Activated CD8-positive, alpha-beta T cell treated with anti-CD3 and anti-CD28 coated beads, Interleukin-2, amount 10 ng/mL, durations not matched to agents 7 days and 5 days (primary cell): Measurements from ENCODE around the gene HTATSF1. TPM values are rescaled to one million over a fixed set of nuclear protein-coding genes. Genes with fewer than 3 reads are reported as not detected.
A peak's percentile ranks its signal among the peaks of the same experiment; 100 is the strongest.

Experiments
- ATAC-seq: fragments of 150-1000 bp; cut with Tn5 transposase; one replicate; pipeline ENCODE4 v1.10.0; 2021; ENCODE audit warnings: moderate library complexity
- CTCF ChIA-PET: fragments of 350-600 bp; sonication (Branson Sonifier 250); formaldehyde crosslinking; loops from one replicate; lab custom pipeline; 2021; ENCODE audit warnings: antibody characterized with exemption; lab: Charles Lee
- POLR2A ChIA-PET: fragments of 350-600 bp; sonication (Branson Sonifier 250); formaldehyde crosslinking; loops from one replicate; lab custom pipeline; 2021; ENCODE audit warnings: antibody characterized with exemption; lab: Charles Lee
- DNase-seq: peaks from one replicate; pipeline ENCODE4 v3.0.0-alpha.2; 2020
- H3K27ac Mint-ChIP-seq: one replicate; pipeline ENCODE4 v1.8.0; 2021; ENCODE audit warnings: mild to moderate bottlenecking, mixed read lengths
- H3K27me3 Mint-ChIP-seq: one replicate; pipeline ENCODE4 v1.8.0; 2021; ENCODE audit warnings: low read depth, mixed read lengths
- H3K36me3 Mint-ChIP-seq: one replicate; pipeline ENCODE4 v1.8.0; 2021; ENCODE audit warnings: low read depth, mixed read lengths
- H3K4me1 Mint-ChIP-seq: one replicate; pipeline ENCODE4 v1.8.0; 2021; ENCODE audit warnings: low read depth, mixed read lengths
- H3K4me3 Mint-ChIP-seq: one replicate; pipeline ENCODE4 v1.8.0; 2021; ENCODE audit warnings: mild to moderate bottlenecking, mixed read lengths
- H3K9me3 Mint-ChIP-seq: one replicate; pipeline ENCODE4 v1.8.0; 2022; ENCODE audit warnings: mixed read lengths; ENCODE audit not compliant: insufficient read depth
- total RNA-seq, 2 experiments: library from RNA; stranded (reverse); gene quantifications; one replicate each; pipeline ENCODE4 v1.2.3, GENCODE V29; 2021

Gene HTATSF1
- 10 to 100 TPM; 93.6 to 96.2 TPM for total RNA-seq

DNA sequence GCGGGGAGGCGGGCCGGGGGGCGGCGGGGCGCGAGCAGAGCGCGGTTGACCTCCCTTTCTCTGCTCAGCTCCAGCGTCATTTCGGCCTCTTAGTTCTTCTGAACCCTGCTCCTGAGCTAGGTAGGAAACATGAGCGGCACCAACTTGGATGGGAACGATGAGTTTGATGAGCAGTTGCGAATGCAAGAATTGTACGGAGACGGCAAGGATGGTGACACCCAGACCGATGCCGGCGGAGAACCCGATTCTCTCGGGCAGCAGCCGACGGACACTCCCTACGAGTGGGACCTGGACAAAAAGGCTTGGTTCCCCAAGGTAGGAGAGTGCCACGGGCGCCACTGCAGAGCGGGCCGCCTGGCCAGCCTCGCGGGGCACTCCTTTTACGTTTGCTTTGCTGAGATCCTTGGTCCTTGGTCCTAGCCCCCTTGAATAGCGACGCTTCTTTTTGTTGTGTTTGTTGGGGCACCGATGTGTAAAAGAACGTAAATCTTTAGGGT, at the start of gene HTATSF1:
HTATSF1 (plus strand) TSS at position 37 of the 497 bp plus-strand sequence; CDS start at position 130, 93 bp downstream.
- DNase-seq (no peak), ATAC-seq (peak; percentile 10)
- Mint-ChIP-seq H3K27me3 (peaks cover 6% of the 10 kb centered on the region), H3K27ac (peak within 1 kb of the TSS; percentile 95), H3K36me3 (peaks cover 27% of the 10 kb centered on the region), H3K9me3 (no peaks in the 10 kb centered on the region), H3K4me1 (peaks cover 28% of the 10 kb centered on the region), H3K4me3 (peak within 1 kb of the TSS; percentile 91)
- ChIA-PET POLR2A (interaction anchor here (0.7 to 2.2 kb wide), 4 partner anchors 9 to 383 kb away, joined by 3 to 8 read pairs (median 4); partner anchors contain the start of gene RBMX), CTCF (interaction anchor here (1.1 to 1.7 kb wide), 3 partner anchors 80 to 199 kb away, joined by 3 to 9 read pairs (median 7); no protein-coding TSS in a partner anchor)

GRCh38 chrX:136447968-136448367, 49.4 kb upstream of the HTATSF1 start:
- H3K4me1 Mint-ChIP-seq = no peaks in the 10 kb centered on the region
- H3K27me3 Mint-ChIP-seq = no peaks in the 10 kb centered on the region
- ATAC-seq (no peak), DNase-seq (no peak)
- H3K36me3 Mint-ChIP-seq = no peaks in the 10 kb centered on the region
- H3K4me3 Mint-ChIP-seq = no peak overlapping the region
- no peaks in the 10 kb centered on the region for H3K9me3 Mint-ChIP-seq
- no peak overlapping the region for H3K27ac Mint-ChIP-seq
- CTCF ChIA-PET = no interaction called here
- POLR2A ChIA-PET = no interaction called here

- H3K4me3 Mint-ChIP-seq = no peak overlapping the region
- ATAC-seq (no peak), DNase-seq (no peak)
- H3K36me3 Mint-ChIP-seq = no peaks in the 10 kb centered on the region
- CTCF ChIA-PET = interaction anchor here (0.6 kb wide), 1 partner anchor 346 kb away, joined by 3 read pairs; no protein-coding TSS in a partner anchor
- POLR2A ChIA-PET = no interaction called here
- H3K9me3 Mint-ChIP-seq = no peaks in the 10 kb centered on the region
- H3K27me3 Mint-ChIP-seq = no peaks in the 10 kb centered on the region
- no peak overlapping the region for H3K27ac Mint-ChIP-seq
- no peaks in the 10 kb centered on the region for H3K4me1 Mint-ChIP-seq
Measured at GRCh38 chrX:136450050-136450830, 47.2 kb upstream of the HTATSF1 start.

- ATAC-seq (no peak), DNase-seq (no peak)
- H3K27me3 Mint-ChIP-seq = no peaks in the 10 kb centered on the region
- ChIA-PET POLR2A (no interaction called here), CTCF (interaction anchor here (0.8 kb wide), 1 partner anchor 125 kb away, joined by 3 read pairs; no protein-coding TSS in a partner anchor)
- H3K9me3 Mint-ChIP-seq = no peaks in the 10 kb centered on the region
- H3K4me1 Mint-ChIP-seq = no peaks in the 10 kb centered on the region
- H3K36me3 Mint-ChIP-seq = no peaks in the 10 kb centered on the region
- no peak overlapping the region for H3K4me3 Mint-ChIP-seq
- no peak overlapping the region for H3K27ac Mint-ChIP-seq
Measured at GRCh38 chrX:136452614-136453013, 44.8 kb upstream of the HTATSF1 start.

- CTCF ChIA-PET = interaction anchor here (0.8 kb wide), 1 partner anchor 125 kb away, joined by 3 read pairs; no protein-coding TSS in a partner anchor
- no peak for ATAC-seq
- Mint-ChIP-seq H3K9me3 (no peaks in the 10 kb centered on the region), H3K4me3 (no peak overlapping the region), H3K27ac (no peak overlapping the region), H3K36me3 (no peaks in the 10 kb centered on the region), H3K4me1 (no peaks in the 10 kb centered on the region), H3K27me3 (peaks cover under 1% of the 10 kb centered on the region)
- POLR2A ChIA-PET = no interaction called here
- no peak for DNase-seq
Measured at GRCh38 chrX:136453114-136453513, 44.3 kb upstream of the HTATSF1 start.

GRCh38 chrX:136453771-136454170, 43.6 kb upstream of the HTATSF1 start:
- ChIA-PET CTCF (no interaction called here), POLR2A (no interaction called here)
- Mint-ChIP-seq H3K4me3 (no peak overlapping the region), H3K4me1 (no peaks in the 10 kb centered on the region), H3K27me3 (peaks cover 1% of the 10 kb centered on the region), H3K9me3 (no peaks in the 10 kb centered on the region), H3K27ac (no peak overlapping the region), H3K36me3 (no peaks in the 10 kb centered on the region)
- ATAC-seq (no peak), DNase-seq (no peak)

- Mint-ChIP-seq H3K9me3 (no peaks in the 10 kb centered on the region), H3K4me1 (no peaks in the 10 kb centered on the region), H3K27ac (no peak overlapping the region), H3K36me3 (no peaks in the 10 kb centered on the region), H3K27me3 (peaks cover 3% of the 10 kb centered on the region), H3K4me3 (no peak overlapping the region)
- ChIA-PET CTCF (interaction anchor here (0.7 kb wide), 1 partner anchor 101 kb away, joined by 4 read pairs; no protein-coding TSS in a partner anchor), POLR2A (no interaction called here)
- ATAC-seq (no peak), DNase-seq (no peak)
Measured at GRCh38 chrX:136456133-136456532, 41.3 kb upstream of the HTATSF1 start.

DNA sequence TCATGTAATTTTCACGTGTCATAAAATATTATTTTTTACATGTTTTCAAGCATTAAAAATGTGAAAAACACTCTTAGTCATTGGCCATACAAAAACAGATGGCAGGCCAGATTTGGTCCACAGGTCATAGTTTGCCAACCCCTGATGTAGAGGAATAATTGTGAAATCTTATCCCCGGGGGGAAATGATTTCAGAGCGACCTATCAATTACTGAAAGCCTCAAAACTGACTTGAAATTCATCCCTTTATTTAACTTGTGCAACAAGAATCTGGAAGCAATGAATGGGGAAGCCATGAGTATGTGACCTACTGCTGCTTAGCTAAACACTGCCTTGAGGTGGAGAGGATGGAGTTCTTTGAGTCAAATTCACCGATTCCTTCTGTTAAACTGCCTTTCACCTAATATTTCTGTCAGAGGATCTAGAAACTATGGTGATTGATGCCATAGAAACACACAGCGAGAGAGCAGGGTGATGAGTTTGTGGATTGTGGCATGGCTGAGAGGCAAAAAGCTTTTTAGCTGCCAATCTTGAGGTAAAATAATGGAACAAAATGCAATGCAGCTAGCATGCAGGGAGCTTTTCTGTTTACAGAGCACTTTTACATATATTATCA, 40.0 kb upstream of the HTATSF1 start:
- no peaks in the 10 kb centered on the region for H3K36me3 Mint-ChIP-seq
- no peak for DNase-seq
- ChIA-PET POLR2A (no interaction called here), CTCF (no interaction called here)
- H3K27me3 Mint-ChIP-seq = peaks cover 6% of the 10 kb centered on the region
- ATAC-seq = no peak
- H3K9me3 Mint-ChIP-seq = no peaks in the 10 kb centered on the region
- no peaks in the 10 kb centered on the region for H3K4me1 Mint-ChIP-seq
- no peak overlapping the region for H3K4me3 Mint-ChIP-seq
- no peak overlapping the region for H3K27ac Mint-ChIP-seq

- ATAC-seq (no peak), DNase-seq (no peak)
- no peak overlapping the region for H3K27ac Mint-ChIP-seq
- no peaks in the 10 kb centered on the region for H3K36me3 Mint-ChIP-seq
- H3K9me3 Mint-ChIP-seq = no peaks in the 10 kb centered on the region
- H3K27me3 Mint-ChIP-seq = peaks cover 13% of the 10 kb centered on the region
- no peak overlapping the region for H3K4me3 Mint-ChIP-seq
- POLR2A ChIA-PET = no interaction called here
- no peaks in the 10 kb centered on the region for H3K4me1 Mint-ChIP-seq
- CTCF ChIA-PET = no interaction called here
Measured at GRCh38 chrX:136464589-136464988, 32.8 kb upstream of the HTATSF1 start.

DNA sequence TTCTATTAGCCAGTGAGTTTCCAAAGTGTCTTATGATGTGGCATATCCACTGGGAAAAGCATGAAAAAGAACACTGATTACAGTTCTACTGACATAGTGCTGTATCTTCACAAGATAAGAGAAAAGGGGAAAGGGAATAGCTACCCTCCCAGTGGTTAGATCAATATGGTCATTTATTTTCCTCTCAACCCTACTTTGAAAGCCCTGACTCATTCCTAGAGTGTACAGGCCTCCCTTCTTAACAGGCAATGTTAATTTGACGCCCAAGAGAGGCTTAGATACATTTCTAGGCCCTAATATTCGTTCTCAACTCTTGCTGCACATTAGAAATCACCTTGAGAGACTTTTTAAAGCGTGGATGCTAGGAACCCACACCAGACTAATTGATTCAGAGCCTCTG, 30.1 kb upstream of the HTATSF1 start:
- H3K4me1 Mint-ChIP-seq = no peaks in the 10 kb centered on the region
- DNase-seq (no peak), ATAC-seq (no peak)
- POLR2A ChIA-PET = no interaction called here
- peaks cover 9% of the 10 kb centered on the region for H3K27me3 Mint-ChIP-seq
- H3K4me3 Mint-ChIP-seq = no peak overlapping the region
- H3K36me3 Mint-ChIP-seq = no peaks in the 10 kb centered on the region
- no peak overlapping the region for H3K27ac Mint-ChIP-seq
- CTCF ChIA-PET = no interaction called here
- no peaks in the 10 kb centered on the region for H3K9me3 Mint-ChIP-seq

DNA sequence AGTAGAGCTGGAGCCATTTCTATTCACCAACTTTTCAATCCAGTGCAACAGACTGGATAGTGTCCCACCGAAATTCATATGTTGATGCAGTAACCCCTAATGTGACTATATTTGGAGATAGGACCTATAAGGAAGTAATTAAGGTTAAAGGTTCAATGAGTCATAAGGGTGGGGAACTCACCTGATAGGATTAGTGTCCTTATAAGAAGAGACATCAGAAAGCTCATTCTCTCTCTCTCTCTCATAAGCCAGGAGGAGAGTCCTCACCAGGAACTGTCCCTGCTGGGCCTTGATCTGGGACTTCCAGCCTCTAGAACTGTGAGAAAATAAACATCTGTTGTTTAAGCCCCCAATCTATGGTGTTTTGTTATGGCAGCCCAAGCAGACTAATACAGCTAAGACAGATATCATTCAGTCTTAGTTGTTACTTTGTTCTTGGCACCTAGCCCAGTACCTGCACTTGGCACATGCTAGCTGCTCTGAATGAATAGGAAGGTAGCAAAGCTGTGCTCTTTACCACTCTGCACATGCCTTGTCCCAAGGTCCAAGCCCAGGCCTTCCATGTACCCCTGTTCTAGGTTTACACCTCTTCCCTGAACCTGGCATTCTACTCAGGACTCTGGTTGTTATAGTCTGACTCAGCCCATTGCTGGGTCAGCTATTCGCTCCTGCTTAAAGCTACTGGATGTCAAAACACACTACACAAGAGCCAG, 28.8 kb upstream of the HTATSF1 start:
- ATAC-seq (no peak), DNase-seq (no peak)
- Mint-ChIP-seq H3K9me3 (no peaks in the 10 kb centered on the region), H3K36me3 (no peaks in the 10 kb centered on the region), H3K4me1 (peaks cover 3% of the 10 kb centered on the region), H3K27ac (no peak overlapping the region), H3K27me3 (peaks cover 8% of the 10 kb centered on the region), H3K4me3 (no peak overlapping the region)
- ChIA-PET CTCF (no interaction called here), POLR2A (no interaction called here)
